ENCODE data around the gene LCN10.

LCN10 gene

GRCh38 chr9:136700304-136700703, 42.4 kb downstream of the LCN10 start:
- TF ChIP-seq, protein P1, sequence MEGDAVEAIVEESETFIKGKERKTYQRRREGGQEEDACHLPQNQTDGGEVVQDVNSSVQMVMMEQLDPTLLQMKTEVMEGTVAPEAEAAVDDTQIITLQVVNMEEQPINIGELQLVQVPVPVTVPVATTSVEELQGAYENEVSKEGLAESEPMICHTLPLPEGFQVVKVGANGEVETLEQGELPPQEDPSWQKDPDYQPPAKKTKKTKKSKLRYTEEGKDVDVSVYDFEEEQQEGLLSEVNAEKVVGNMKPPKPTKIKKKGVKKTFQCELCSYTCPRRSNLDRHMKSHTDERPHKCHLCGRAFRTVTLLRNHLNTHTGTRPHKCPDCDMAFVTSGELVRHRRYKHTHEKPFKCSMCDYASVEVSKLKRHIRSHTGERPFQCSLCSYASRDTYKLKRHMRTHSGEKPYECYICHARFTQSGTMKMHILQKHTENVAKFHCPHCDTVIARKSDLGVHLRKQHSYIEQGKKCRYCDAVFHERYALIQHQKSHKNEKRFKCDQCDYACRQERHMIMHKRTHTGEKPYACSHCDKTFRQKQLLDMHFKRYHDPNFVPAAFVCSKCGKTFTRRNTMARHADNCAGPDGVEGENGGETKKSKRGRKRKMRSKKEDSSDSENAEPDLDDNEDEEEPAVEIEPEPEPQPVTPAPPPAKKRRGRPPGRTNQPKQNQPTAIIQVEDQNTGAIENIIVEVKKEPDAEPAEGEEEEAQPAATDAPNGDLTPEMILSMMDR (IDR thresholded peaks at IDR 0.05; ENCODE audit: low read depth, low read length): no peak
- peak; percentile 43 to 49 for DNase-seq (ENCODE audit: low read depth in 2 of 2)
- H3K4me3 ChIP-seq (replicated peaks in 1 of 2; ENCODE audit: low read depth in 2 of 2, low read length in 2 of 2): no peak overlapping the region

GRCh38 chr9:136698635-136699246, 44.0 kb downstream of the LCN10 start:
- TF ChIP-seq, protein P1 (IDR thresholded peaks at IDR 0.05; ENCODE audit: low read depth, low read length): no peak
- no peak for DNase-seq (ENCODE audit: low read depth in 2 of 2)
- no peak overlapping the region for H3K4me3 ChIP-seq (replicated peaks in 1 of 2; ENCODE audit: low read depth in 2 of 2, low read length in 2 of 2)

DNA sequence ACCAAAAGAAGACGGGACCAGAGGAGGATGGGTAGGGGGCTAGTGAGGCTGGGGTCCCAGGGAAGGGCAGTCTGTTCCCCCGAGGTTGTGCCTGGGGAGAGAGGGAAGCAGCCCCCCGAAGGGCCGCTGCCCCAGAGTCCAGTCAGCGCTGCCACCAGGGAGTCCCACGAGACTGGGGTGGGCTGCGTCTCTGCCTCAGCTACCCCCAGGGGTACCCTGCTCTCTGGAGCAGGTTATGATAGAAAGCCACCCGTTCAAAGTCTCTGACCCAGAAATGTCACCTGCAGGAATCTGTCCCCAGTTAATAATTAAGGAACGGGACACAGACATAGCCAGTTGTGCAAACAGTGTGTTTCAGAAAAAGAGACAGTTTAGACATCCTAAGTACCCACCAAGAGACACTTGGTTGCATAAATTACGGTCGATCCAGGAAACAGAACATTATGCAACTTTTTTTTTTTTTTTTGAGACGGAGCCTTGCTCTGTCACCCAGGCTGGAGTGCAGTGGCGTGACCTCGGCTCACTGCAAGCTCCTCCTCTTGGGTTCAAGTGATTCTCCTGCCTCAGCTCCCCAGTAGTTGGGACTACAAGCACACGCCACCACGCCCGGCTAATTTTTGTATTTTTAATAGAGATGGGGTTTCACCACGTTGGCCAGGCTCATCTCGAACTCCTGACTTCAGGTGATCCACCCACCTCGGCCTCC, 44.8 kb downstream of the LCN10 start:
- DNase-seq (ENCODE audit: low read depth in 2 of 2): no peak
- TF ChIP-seq, protein P1 (IDR thresholded peaks at IDR 0.05; ENCODE audit: low read depth, low read length): no peak
- peak overlapping the region in 1 of 2 donors; percentile 24 for H3K4me3 ChIP-seq (replicated peaks in 1 of 2; ENCODE audit: low read depth in 2 of 2, low read length in 2 of 2)

DNA sequence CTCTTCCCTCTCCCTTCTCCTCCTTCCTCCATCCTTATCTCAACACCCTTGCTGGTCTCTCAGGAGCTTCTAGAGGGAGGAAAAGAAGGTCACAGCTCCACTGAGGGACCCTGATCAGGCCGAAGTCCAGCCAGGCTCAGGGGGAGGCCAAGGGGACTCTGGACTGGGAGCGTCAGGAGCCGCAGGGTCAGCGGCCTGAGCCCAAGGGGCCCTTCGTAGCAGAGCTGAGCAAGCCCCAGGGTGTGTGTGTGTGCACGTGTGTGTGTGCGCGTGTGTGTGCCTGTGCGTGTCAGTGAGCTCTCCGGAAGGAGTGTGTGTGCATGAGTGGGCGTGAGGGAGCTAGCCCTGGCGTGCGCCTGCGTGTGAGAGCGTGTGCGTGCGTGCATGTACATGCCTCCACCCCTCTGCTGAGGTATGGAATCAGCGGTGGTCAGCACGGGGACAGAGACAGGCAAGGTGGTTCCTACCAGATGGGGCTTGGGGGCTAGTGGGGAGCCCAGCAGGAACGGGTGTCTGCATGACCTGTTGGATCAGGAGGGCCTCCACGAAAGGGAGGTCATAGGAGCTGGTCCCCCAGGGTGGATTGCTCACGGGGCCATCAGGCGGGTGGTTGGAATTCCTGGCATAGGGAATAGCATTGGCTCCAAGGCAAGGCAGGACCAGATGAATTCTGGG, 45.5 kb downstream of the LCN10 start:
- peak; percentile 53 to 54 for DNase-seq (ENCODE audit: low read depth in 2 of 2)
- peak overlapping the region in 1 of 2 donors; percentile 24 for H3K4me3 ChIP-seq (replicated peaks in 1 of 2; ENCODE audit: low read depth in 2 of 2, low read length in 2 of 2)
- TF ChIP-seq, protein P1 (IDR thresholded peaks at IDR 0.05; ENCODE audit: low read depth, low read length): no peak

- DNase-seq (ENCODE audit: low read depth in 2 of 2): no peak
- TF ChIP-seq, protein P1 (IDR thresholded peaks at IDR 0.05; ENCODE audit: low read depth, low read length): no peak
- no peak overlapping the region for H3K4me3 ChIP-seq (replicated peaks in 1 of 2; ENCODE audit: low read depth in 2 of 2, low read length in 2 of 2)
Observed at GRCh38 chr9:136696502-136696901, 46.2 kb downstream of the LCN10 start.

DNA sequence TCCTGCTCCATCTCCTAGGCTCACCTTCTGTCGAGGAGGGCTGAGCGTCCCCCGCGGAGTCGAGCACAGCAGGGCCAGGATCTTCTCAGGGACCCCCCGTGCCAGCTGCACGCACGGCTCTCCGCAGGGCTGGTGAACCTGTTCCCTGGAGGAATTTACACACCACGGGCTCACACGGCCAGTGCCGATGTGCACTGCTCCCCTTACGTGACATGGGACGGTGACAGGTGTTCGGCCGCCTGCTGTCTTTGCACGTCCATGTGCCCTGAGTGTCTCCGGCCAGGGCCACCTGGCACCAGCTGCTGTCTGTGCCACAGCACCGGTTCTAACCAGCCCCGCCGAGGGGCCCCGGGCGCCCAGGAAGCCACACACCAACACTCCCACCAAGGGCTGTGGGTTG, 46.8 kb downstream of the LCN10 start:
- H3K4me3 ChIP-seq (replicated peaks in 1 of 2; ENCODE audit: low read depth in 2 of 2, low read length in 2 of 2): no peak overlapping the region
- no peak for DNase-seq (ENCODE audit: low read depth in 2 of 2)
- TF ChIP-seq, protein P1 (IDR thresholded peaks at IDR 0.05; ENCODE audit: low read depth, low read length): no peak

Measured in cardiac fibroblast (primary cell).